IPS DF 4.7 (cell line): ENCODE data around the gene GDF11.

ENCODE experiments used
- DNase-seq: peaks from one replicate; pipeline ENCODE4 v3.0.0-alpha.2; 2013; ENCODE audit warnings: low spot score; ENCODE audit errors: extremely low read depth

GDF11 gene

DNA sequence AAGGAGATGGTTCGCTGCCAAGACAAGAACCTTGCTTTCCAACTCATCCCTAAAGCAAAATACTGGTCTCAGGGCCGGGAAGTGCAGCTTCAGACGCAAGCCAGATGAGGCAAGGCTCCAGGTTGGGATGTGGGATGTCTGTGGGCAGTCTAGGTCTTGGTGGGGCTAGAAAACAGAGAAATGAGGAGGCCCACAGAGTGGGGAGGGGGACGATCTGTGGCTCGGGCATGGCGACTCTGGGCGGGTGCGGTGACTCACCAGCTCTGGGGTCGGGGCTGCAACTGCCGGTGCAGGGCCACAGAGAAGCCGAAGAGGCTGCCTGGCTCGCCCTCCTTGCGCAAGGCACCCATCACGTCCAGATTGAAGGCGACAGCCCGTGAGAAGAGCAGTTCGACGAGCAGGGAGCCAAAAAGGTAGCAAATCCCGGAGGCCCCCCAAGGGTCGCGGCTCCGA lies 35.7 kb upstream of the GDF11 start:
- no peak for DNase-seq

DNA sequence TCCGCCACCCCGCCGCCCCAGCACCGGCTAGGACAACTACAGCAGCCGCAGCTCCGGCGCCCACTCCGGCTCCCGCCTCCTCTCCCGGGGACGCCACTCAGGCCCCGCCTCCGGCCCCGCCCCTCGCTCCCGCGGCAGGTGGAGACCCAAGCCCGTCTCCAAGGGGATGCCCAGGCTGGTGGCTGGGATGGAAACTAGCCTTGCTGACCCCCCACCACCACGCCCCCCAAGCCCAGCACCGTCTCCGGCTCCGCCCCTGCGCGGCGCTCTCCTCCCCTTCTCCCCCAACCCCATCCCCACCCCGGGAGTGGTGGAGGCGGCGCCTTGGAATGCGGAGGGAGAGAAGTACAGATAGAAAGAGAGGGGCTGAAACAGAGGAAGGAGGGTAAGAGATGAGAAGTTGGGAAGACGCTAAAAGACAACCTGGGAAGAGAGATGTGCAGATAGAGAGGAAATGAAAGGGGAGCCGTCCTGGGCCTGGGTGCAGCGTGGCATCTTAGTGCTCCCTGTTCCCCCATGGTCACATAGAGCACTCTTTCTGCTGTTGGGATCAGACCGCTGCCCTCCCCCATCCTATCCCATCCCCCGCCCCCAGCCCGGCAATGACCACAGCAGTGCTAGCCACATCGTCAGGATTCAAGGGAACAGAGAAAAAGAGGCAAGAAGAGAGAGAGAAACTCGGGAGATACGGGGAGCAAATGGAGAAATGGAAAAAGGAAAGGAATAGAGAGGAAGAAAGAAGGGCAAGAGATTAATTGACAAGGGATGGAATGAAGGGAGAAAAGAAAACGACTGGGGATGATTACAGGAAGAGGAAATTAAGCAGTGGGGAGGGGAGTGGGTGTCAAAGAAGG lies 34.9 kb upstream of the GDF11 start, which contains the start of gene ITGA7:
Gene ITGA7 (minus strand): TSS at position 64 of the 854 bp plus-strand sequence. CDS start 222 bp downstream, outside the sequence.
- peak; percentile 87 for DNase-seq

DNA sequence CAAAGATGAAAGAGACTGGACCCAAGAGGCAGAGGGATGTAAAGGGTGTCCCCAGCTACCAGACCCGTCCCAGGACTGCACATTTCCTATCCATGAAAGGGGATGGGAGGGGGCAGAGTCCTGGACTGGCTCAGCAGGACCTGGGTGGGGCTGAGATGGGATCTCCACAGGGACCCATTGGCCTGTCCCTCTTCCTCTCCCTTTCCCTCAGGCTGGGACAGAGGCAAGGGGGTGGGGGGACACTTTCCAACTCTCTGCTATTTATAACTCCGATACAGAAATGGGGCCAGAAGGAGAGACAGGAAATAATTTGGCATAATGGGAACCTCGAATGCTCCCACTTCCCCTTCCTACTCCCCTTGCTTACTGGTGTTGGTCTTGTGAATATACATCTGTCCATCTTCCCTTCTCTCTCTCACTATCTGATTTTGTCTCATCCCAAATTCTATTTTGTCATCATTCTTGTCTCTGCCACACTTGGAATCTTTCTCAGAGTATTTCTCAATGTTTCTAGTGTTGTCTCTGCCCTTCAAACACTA lies 34.2 kb upstream of the GDF11 start:
- no peak for DNase-seq

DNA sequence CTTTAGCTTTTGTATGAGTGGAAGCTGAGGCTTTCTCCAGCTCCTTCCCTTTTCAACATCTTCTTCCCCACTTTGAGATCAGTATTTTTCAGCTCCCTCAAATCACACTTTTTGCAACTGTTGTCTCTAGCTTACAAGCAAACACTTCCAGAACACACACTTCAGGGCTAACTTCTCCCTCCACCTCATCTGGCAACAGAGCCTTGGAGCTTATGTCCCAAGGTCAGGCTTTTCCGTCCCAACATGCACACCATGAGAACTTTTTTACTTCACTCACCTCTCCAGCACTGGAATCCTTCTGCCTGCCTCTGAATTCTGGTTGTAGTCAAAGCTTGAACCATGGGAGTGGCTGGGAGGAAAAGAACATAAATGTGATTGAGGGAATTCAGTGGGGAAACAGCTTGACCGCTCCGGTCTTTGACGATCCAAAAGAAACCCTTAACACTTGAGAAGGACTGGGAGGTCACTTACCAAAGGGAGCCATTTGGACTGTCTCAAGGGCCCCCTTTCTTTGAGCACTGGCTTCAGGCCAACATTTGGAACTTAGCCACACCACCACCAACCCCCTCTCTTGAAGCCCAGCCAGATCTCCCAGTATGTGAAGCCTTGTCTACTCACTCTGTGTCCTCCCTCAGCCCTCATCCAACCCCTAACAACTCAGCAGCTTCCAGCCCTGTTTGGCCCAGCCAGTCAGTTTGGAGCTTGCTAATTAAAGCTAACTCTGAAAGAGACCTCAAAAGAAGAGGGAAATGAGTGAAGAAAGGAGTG lies 31.0 kb upstream of the GDF11 start:
- DNase-seq: no peak

DNA sequence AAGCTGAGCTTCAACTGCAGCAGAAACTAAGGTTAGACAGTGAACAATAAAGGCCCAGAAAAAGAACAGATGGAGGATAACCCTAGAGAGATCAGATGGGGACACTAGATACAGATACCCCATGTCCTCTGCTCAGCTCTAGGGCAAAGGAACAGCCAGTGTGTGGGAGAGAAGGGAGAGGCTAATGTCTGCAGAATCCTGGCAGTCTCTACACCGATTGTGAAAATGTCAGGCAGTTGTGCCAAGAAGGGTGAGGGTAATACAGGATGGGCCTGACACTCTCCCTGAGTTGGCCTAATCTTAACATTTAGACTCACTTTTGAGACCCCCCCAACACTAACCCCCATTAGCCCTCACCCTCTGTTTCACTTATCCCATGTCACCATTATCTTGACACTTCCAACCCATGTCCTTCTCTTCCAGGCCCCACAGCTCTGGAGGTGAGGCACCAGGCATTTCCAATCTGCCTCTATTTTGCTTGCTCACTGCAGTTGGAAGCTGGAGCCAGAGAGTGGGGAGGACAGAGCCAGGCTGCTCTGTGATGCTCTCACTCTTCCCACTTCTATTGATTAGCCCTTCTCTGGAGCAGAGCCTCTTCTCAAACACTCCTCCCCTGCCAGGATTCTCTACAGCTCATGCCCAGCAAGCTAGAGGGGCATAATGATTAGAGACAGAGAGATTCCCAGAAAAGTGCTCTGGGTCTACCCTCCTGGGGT lies 30.1 kb upstream of the GDF11 start:
- no peak for DNase-seq

DNA sequence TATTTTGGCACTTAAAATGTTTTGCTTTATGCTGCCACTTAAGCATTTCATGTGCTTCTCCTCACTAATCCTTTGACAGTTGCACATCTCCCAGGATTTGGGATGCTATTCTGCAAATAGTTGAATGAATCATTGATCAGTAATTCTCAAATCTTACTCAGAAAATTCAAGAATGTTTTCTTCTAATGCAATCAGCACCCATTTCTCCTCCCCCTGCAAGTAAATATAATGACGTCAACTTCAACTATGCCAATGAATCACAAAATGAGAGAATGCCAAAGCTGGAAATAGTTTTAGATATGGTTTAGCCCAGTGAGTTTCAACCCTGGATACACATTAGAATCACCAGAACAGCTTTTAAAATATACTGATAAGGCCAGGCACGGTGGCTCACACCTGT lies 29.2 kb upstream of the GDF11 start:
- DNase-seq: no peak

DNA sequence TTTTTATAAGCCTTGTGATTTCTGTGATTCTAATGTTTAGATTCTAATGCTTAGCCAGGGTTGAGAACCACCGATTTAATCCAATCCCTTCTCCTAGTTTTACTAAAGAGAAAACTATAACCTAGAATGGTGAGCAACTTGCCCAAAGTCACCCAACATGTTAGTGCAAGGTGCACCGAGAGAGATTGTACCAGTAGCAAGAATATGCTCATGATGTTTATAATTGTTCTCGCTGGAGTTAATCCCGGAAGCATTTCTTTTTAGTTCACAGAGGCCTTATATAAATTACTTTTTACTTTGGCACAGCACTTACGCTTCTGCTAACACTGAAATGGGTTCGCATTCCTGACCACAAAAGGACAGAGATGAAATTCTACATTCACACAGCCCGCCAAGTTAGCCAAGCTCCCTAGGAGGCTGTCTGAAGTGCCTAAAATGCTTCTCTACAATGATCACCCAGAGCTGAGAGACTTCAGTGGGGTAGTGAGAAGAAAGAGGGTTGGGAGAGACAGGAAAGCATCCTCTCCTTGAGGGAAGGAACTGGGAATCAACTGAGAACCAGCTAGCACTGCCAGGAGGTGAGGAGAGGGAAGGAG lies 27.7 kb upstream of the GDF11 start:
- DNase-seq: no peak

DNA sequence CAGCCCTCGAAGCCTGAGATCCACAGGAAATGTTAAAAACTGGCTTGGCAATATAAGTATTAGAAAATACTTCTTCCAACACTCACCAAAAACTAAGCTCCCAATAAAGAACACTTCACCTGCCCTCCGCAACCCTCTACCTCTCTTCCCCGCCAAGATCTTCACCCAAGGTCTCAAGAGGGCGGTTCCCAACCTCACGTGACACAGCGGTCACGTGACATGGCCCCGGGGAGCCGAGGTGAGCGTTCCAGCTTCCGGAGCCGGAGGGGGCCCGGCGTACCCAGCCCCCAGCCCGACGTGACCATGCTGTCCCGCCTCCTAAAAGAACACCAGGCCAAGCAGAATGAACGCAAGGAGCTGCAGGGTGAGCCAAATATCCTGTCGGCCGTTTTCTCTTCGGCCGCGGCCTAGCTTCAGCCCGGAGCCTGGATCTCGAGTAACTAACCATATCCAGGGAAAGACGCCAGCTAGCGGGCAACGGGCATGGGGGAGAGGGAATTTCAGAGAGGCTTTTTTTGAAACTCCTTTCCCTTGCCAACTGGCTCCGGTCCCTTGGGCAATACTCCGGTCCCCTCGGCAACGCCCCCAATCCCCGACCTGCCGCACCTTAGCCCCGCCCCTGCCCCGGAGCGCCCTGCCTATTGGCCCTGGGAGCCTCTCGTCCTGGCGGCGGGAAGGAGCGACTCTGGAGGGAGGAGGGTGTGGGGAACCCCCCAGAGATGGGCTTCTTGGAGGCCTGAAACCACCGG lies 26.9 kb upstream of the GDF11 start, which contains the start of gene BLOC1S1:
Gene BLOC1S1 (plus strand): TSS at position 214 of the 749 bp plus-strand sequence. CDS start 6 bp downstream, at position 220.
- DNase-seq: no peak

DNA sequence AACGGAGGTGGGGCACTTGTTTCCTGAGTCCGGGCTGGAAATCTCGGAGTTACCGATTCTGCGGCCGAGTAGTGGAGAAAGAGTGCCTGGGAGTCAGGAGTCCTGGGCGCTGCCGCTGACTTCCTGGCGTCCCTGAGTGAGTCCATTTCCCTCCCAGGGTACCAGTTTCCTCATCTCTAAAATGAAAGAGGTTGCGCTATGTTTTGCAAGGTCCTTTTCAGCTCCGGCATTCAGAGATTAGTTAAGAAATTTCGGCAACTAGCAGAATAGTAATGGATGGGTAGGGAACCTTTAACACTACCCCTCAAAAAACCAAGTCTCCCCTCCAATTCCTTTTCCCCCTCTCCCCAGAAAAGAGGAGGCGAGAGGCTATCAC lies 26.4 kb upstream of the GDF11 start:
- DNase-seq: no peak

DNA sequence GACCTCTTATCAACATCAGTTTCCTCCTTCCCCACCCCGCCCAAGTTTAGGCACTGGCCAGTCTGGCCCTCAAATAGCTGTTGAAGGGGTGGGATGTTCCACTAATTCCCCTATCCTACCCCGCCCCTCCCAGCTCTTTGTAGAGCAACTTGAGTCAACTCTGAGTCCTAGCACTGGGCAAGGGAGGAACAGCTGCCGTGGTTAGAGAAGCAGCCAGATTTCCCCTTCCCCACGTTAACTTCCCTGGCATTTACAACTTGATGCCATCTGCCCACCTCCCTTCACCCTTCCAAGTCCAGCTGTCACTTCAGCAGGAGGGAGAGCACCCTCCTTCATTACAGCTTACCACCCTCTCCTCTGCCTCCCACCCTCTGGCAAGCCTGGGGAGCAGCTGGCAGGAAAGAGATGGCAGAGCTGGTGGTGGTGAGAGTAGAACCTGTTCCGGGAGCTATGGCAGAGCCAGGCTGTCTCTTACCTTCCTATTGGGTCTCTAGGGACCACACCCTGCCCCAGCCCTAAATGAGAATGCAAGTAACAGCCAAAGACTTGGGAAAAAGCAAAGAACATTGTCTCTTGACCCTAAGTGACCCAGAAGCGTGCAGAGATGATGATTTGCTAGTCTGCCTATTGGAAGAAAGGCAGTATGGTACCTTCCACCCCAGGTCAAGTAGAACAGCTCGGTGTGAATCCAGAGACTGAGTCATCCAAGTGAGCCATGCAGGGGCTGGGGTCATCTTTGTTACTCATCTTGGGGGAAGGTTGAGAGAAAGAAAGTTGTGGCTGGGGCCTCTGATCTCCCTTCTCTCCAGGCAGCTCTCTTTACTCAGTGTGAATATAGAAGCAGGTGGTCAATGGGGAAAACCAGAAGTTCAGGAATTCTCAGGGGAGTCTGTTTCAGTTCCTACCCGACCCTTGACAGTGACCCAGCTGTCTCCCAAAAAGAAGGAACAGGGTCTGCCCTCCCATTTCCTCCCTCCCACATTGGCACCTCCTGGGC lies 25.6 kb upstream of the GDF11 start:
- no peak for DNase-seq

DNA sequence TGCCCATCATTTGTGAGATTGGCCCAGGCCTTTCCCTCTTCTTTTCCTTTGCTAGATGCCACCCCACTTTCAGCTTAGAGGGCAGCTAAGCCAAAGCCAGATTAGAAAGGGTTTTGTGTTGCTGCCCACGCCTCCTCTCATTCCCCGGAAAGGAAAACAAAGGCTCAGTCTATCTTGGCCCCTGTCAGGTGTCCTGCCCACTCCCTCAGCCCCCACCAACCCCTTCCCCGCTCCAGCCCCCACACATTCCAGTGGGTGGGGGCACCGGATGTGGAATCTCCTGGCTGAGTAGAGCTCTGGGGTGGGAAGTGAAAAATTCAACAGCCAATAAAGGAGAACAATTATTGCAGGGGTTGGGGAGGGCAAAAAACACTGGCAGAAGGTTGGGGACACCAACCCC lies 24.9 kb upstream of the GDF11 start:
- no peak for DNase-seq

DNA sequence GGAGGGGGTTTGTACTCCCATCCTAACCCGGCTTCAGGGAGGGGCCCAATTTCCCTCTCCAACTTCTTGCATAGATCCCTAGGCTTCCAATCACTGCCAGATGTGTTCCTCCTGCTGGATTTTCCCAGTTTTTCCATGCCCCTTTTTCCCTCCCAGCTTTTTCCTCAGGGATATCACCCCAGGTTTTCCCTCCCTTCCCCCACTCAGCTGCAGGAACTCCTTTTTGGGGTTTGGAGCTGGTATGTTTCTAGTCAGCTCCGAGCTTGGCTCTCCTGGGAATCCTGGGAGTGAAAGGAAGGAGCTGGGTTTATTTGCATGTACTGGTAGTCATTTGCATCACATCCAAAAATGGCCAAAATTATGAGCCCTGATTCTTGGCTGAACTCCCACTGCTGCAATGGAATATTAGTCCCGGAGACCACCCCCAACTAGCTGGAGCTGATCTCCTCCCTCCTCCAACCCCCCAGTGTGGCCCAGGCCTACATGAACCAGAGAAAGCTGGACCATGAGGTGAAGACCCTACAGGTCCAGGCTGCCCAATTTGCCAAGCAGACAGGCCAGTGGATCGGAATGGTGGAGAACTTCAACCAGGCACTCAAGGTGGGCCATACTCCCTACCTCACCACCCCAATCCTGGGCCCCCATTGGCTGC lies 24.2 kb upstream of the GDF11 start:
- DNase-seq: no peak

DNA sequence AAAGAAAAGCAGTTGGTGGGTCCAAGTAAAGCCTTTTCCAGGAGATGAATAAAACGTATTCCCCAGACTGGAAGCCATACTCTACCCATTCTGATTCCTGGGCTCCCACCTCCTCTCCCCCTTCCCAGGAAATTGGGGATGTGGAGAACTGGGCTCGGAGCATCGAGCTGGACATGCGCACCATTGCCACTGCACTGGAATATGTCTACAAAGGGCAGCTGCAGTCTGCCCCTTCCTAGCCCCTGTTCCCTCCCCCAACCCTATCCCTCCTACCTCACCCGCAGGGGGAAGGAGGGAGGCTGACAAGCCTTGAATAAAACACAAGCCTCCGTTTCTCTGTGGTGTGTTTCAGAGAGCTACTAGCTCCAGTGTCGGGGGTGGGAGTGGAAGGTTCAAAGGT lies 23.6 kb upstream of the GDF11 start:
- no peak for DNase-seq

DNA sequence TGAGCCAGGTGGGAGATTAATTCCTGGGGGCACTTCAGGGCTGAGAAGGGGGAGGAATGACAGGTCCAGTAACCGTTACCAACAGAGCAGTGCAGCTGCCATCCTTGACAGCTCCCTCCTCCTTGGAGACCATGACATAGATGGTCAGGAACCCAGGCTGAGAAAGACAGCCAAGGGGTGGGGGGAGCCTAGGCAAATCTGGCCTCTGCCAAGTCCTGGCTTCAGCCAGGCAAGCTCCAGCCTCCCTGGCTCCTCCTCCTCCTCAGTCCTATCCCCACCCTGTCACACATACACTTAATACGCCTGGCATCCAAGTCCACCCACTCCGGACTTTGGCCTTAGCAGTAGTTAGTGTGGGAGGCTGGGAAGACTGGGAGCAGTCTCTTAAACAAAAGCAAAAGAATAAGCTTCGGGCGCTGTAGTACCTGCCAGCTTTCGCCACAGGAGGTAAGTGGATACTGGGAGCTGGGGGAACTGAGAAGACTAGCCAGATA lies 22.8 kb upstream of the GDF11 start, which contains the start of gene RDH5:
Gene RDH5 (plus strand): TSS at position 323 of the 494 bp plus-strand sequence. CDS start 792 bp downstream, outside the sequence.
- DNase-seq: no peak

DNA sequence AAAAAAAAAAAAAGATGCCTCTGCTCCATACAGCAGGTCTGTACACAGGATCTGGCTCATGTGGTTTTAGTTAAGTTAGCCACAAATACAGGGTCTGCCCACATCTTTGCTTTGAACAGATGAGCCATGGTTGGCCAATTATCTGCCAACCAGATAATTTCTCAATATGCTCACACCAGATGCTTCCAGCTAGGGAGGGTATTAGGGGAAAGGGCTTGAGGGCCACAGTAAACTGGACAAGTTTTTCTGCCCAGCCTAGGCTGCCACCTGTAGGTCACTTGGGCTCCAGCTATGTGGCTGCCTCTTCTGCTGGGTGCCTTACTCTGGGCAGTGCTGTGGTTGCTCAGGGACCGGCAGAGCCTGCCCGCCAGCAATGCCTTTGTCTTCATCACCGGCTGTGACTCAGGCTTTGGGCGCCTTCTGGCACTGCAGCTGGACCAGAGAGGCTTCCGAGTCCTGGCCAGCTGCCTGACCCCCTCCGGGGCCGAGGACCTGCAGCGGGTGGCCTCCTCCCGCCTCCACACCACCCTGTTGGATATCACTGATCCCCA lies 22.0 kb upstream of the GDF11 start:
- no peak for DNase-seq

DNA sequence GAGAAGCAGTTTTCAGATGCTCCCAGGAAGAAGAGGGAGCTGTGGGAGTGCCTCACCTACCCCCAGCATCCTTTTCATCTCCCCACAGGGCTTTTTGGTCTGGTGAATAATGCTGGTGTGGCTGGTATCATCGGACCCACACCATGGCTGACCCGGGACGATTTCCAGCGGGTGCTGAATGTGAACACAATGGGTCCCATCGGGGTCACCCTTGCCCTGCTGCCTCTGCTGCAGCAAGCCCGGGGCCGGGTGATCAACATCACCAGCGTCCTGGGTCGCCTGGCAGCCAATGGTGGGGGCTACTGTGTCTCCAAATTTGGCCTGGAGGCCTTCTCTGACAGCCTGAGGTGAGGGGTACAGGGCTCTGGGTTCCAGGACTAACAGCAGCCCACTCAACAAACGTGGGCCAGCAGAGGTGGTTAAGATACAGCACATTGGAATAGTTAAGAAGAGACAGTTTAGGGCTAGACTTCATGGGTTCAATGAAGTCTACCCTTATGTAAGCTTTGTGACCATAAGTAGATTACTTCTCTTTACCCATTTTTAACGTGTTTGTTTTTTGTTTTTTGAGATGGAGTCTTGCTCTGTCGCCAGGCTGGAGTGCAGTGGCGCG lies 21.2 kb upstream of the GDF11 start:
- DNase-seq: no peak

DNA sequence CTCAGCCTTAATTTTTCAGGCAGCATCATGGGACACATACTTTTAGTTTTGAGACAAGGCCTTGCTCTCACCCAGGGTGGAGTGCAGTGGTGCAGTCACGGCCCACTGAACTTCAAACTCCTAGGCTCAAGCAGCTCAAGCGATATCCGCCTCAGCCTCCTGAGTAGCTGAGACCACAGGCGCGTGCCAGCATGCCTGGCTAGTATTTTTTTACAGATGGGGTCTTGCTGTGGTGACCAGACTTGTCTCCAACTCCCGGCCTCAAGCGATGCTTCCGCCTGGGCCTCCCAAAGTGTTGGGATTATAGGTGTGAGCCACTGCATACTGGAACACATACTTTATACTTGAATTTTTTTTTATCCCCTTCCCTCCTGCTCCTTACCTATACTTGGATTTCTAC lies 20.0 kb upstream of the GDF11 start:
- no peak for DNase-seq
